Gastrocnemius medialis (tissue), 4 donors: ENCODE measurements around the gene SERPINB6.
"Not testable (repeated sequence)": the region's sequence is repeated elsewhere in the genome, so short reads cannot be mapped to it uniquely, and the experiment has no call there.

Experiments
- CTCF ChIP-seq, 5 experiments: fragments of 450-650 bp in 3 of 5; fragments of 200-600 bp in 2 of 5; sonication (generic) in 2 of 5; IDR thresholded peaks in 4 of 5; conservative IDR thresholded peaks in 1 of 5; 1 replicate in 4 of 5; 2 replicates in 1 of 5; pipeline ENCODE4 v1.5.1; 2016 to 2019; ENCODE audit warnings: antibody characterized with exemption in 5 of 5, mild to moderate bottlenecking in 3 of 5, moderate library complexity in 3 of 5
- POLR2A ChIP-seq, 2 donors: fragments of 450-650 bp; IDR thresholded peaks; one replicate each; pipeline ENCODE4 v1.6.1; 2017; ENCODE audit warnings: antibody characterized with exemption in 2 of 2, mild to moderate bottlenecking in 2 of 2, moderate library complexity in 2 of 2

- TF ChIP-seq CTCF (IDR thresholded peaks at IDR 0.05 in 4 of 5, conservative IDR thresholded peaks at IDR 0.05 in 1 of 5); POLR2A (IDR thresholded peaks at IDR 0.05): not testable (repeated sequence)
Observed at GRCh38 chr6:2925842-2926747, 45.3 kb downstream of the SERPINB6 start.
